Measurements from ENCODE around the gene TSHZ3. TPM values are rescaled to one million over a fixed set of nuclear protein-coding genes. Genes with fewer than 3 reads are reported as not detected.

TSHZ3 gene
- total and polyA plus RNA-seq, 2 experiments from 2014 or later, result 19.6 to 24.0 TPM

GRCh38 chr19:31303262-31303815, 45.9 kb downstream of the TSHZ3 start:
- TF ChIP-seq EZH2 (IDR thresholded peaks at IDR 0.05; ENCODE audit: insufficient read depth, poor library complexity, severe bottlenecking), result no peak
- TF ChIP-seq EZH2phosphoT487 (IDR thresholded peaks at IDR 0.05; ENCODE audit: insufficient read depth, low read depth), result no peak
- Histone ChIP-seq H3K9me2 (ENCODE audit: insufficient read depth) (no peaks in the 10 kb centered on the region), H3K27me3 (replicated peaks; ENCODE audit: insufficient read depth) (no peaks in the 10 kb centered on the region), H3K9ac (no peak overlapping the region), H3K4me2 (ENCODE audit: unreplicated experiment) (no peak overlapping the region), H4K20me1 (ENCODE audit: insufficient read depth) (peaks cover 4% of the 10 kb centered on the region), H2AFZ (no peak overlapping the region), H3K4me1 (ENCODE audit: insufficient read depth) (no peaks in the 10 kb centered on the region), H3K9me3 (ENCODE audit: low read depth) (no peaks in the 10 kb centered on the region), H3K79me2 (ENCODE audit: insufficient read depth) (peaks cover 100% of the 10 kb centered on the region), H3K36me3 (ENCODE audit: low read depth) (no peaks in the 10 kb centered on the region; the same call in 1 of the 2 replicates), H3K27ac (no peak overlapping the region), H3F3A (ENCODE audit: insufficient read depth) (no peaks in the 10 kb centered on the region), H3K4me3 (no peak overlapping the region)
- no peak for DNase-seq
- in situ Hi-C loops (cut with MboI), result no loop called here
- WGBS, 2 experiments (ENCODE audit: low coverage in 1 of 2, low lambda C conversion rate in 2 of 2, missing lambda C conversion rate in 2 of 2), result 94 to 95% methylated on average over 14 to 16 of the region's 16 CpGs

- Histone ChIP-seq H3K9ac (no peak overlapping the region), H3K4me3 (no peak overlapping the region), H3K79me2 (ENCODE audit: insufficient read depth) (peaks cover 100% of the 10 kb centered on the region), H3K4me1 (ENCODE audit: insufficient read depth) (no peaks in the 10 kb centered on the region), H3K4me2 (ENCODE audit: unreplicated experiment) (no peak overlapping the region), H3K36me3 (ENCODE audit: low read depth) (no peaks in the 10 kb centered on the region; the same call in 1 of the 2 replicates), H3K9me2 (ENCODE audit: insufficient read depth) (no peaks in the 10 kb centered on the region), H3K27ac (no peak overlapping the region), H4K20me1 (ENCODE audit: insufficient read depth) (peaks cover 4% of the 10 kb centered on the region), H3K9me3 (ENCODE audit: low read depth) (no peaks in the 10 kb centered on the region), H3K27me3 (replicated peaks; ENCODE audit: insufficient read depth) (no peaks in the 10 kb centered on the region), H2AFZ (no peak overlapping the region), H3F3A (ENCODE audit: insufficient read depth) (no peaks in the 10 kb centered on the region)
- in situ Hi-C loops (cut with MboI), result no loop called here
- DNase-seq, result no peak
- TF ChIP-seq EZH2phosphoT487 (IDR thresholded peaks at IDR 0.05; ENCODE audit: insufficient read depth, low read depth) (no peak), EZH2 (IDR thresholded peaks at IDR 0.05; ENCODE audit: insufficient read depth, poor library complexity, severe bottlenecking) (no peak)
- 91 to 94% methylated on average over 15 of the region's 15 CpGs for WGBS, 2 experiments (ENCODE audit: low coverage in 1 of 2, low lambda C conversion rate in 2 of 2, missing lambda C conversion rate in 2 of 2)
These were observed 47.8 kb downstream of the TSHZ3 start for GRCh38 chr19:31301306-31301980.

- Histone ChIP-seq H2AFZ (no peak overlapping the region), H3F3A (ENCODE audit: insufficient read depth) (no peaks in the 10 kb centered on the region), H3K36me3 (ENCODE audit: low read depth) (peaks cover under 1% of the 10 kb centered on the region; the same call in 1 of the 2 replicates), H3K4me2 (ENCODE audit: unreplicated experiment) (no peak overlapping the region), H3K27me3 (replicated peaks; ENCODE audit: insufficient read depth) (no peaks in the 10 kb centered on the region), H3K9me3 (ENCODE audit: low read depth) (no peaks in the 10 kb centered on the region), H4K20me1 (ENCODE audit: insufficient read depth) (peaks cover 3% of the 10 kb centered on the region), H3K4me1 (ENCODE audit: insufficient read depth) (no peaks in the 10 kb centered on the region), H3K79me2 (ENCODE audit: insufficient read depth) (peaks cover 100% of the 10 kb centered on the region), H3K9me2 (ENCODE audit: insufficient read depth) (no peaks in the 10 kb centered on the region), H3K9ac (no peak overlapping the region), H3K27ac (no peak overlapping the region), H3K4me3 (no peak overlapping the region)
- in situ Hi-C loops (cut with MboI), result no loop called here
- TF ChIP-seq EZH2phosphoT487 (IDR thresholded peaks at IDR 0.05; ENCODE audit: insufficient read depth, low read depth) (no peak), EZH2 (IDR thresholded peaks at IDR 0.05; ENCODE audit: insufficient read depth, poor library complexity, severe bottlenecking) (no peak)
- DNase-seq, result no peak
- 86 to 89% methylated on average over 6 of the region's 6 CpGs for WGBS, 2 experiments (ENCODE audit: low coverage in 1 of 2, low lambda C conversion rate in 2 of 2, missing lambda C conversion rate in 2 of 2)
These were observed 48.8 kb downstream of the TSHZ3 start for GRCh38 chr19:31300422-31300821.

GRCh38 chr19:31299665-31300064, 49.6 kb downstream of the TSHZ3 start:
- Histone ChIP-seq H3K27me3 (replicated peaks; ENCODE audit: insufficient read depth) (no peaks in the 10 kb centered on the region), H3K9ac (no peak overlapping the region), H3K9me2 (ENCODE audit: insufficient read depth) (no peaks in the 10 kb centered on the region), H3K9me3 (ENCODE audit: low read depth) (no peaks in the 10 kb centered on the region), H3K79me2 (ENCODE audit: insufficient read depth) (peaks cover 100% of the 10 kb centered on the region), H3K4me2 (ENCODE audit: unreplicated experiment) (no peak overlapping the region), H4K20me1 (ENCODE audit: insufficient read depth) (no peaks in the 10 kb centered on the region; the same call in none of the 2 replicates), H3K27ac (no peak overlapping the region), H2AFZ (no peak overlapping the region), H3K4me1 (ENCODE audit: insufficient read depth) (no peaks in the 10 kb centered on the region), H3K4me3 (no peak overlapping the region), H3F3A (ENCODE audit: insufficient read depth) (no peaks in the 10 kb centered on the region), H3K36me3 (ENCODE audit: low read depth) (peaks cover 6% of the 10 kb centered on the region; the same call in 1 of the 2 replicates)
- no peak for DNase-seq
- in situ Hi-C loops (cut with MboI), result no loop called here
- WGBS, 2 experiments (ENCODE audit: low coverage in 1 of 2, low lambda C conversion rate in 2 of 2, missing lambda C conversion rate in 2 of 2), result 87 to 91% methylated on average over 8 of the region's 8 CpGs
- TF ChIP-seq EZH2phosphoT487 (IDR thresholded peaks at IDR 0.05; ENCODE audit: insufficient read depth, low read depth), result no peak

Measured in GM23248 (cell line).